A549 (cell line): Measurements from ENCODE around the gene ODAD3. TPM values are rescaled to one million over a fixed set of nuclear protein-coding genes. Genes with fewer than 3 reads are reported as not detected.

Source experiments
- ATAC-seq, 2 experiments: fragments of 200-7000 bp in 1 of 2; fragments of >200 bp in 1 of 2; cut with Nextera tagmentation in 1 of 2; cut with Tn5 transposase in 1 of 2; 3 replicates each; pipeline versions ENCODE4 v1.8.0 to v1.9.1; 2018 to 2020; ENCODE audit warnings: mild to moderate bottlenecking in 1 of 2, moderate library complexity in 1 of 2
- CTCF ChIA-PET: fragments of 300-600 bp; sonication (Branson Sonifier 250); formaldehyde crosslinking; extraction: SDS; loops from one replicate; lab custom pipeline; 2021; ENCODE audit warnings: antibody characterized with exemption, inconsistent platforms; lab: Yijun Ruan, JAX
- POLR2A ChIA-PET: fragments of 350-600 bp; formaldehyde crosslinking; extraction: SDS; loops from one replicate; lab custom pipeline; 2021; ENCODE audit warnings: antibody characterized with exemption, inconsistent platforms; lab: Yijun Ruan, JAX
- DNase-seq, 2 experiments: peaks; one replicate each; pipeline versions ENCODE4 v3.0.0 to v3.0.0-alpha.2; 2011 to 2016; ENCODE audit warnings: low read depth in 1 of 2, low spot score in 1 of 2
- FAIRE-seq: peaks from 2 replicates; lab custom pipeline; 2011; peaks lifted over from hg19 to GRCh38; lab: Jason Lieb, UNC
- H3K27ac ChIP-seq, 2 experiments: fragments of >200 bp; sonication (Bioruptor Twin); formaldehyde crosslinking; 3 replicates each; pipeline ENCODE4 v1.5.1; 2016 to 2017
- H3K4me1 ChIP-seq: fragments of >200 bp; sonication (Bioruptor Twin); formaldehyde crosslinking; 3 replicates; pipeline ENCODE4 v1.6.1; 2016
- H3K4me2 ChIP-seq: fragments of >200 bp; sonication (Bioruptor Twin); formaldehyde crosslinking; 3 replicates; pipeline ENCODE4 v1.6.1; 2016
- H3K4me3 ChIP-seq: fragments of >200 bp; sonication (Bioruptor Twin); formaldehyde crosslinking; 3 replicates; pipeline ENCODE4 v1.5.1; 2016
- H3K9me3 ChIP-seq: fragments of >200 bp; sonication (Bioruptor Twin); formaldehyde crosslinking; 3 replicates; pipeline ENCODE4 v1.6.1; 2016
- ATOH8 ChIP-seq: fragments of 250-450 bp; sonication (Bioruptor Pico); IDR thresholded peaks from 2 replicates; pipeline ENCODE4 v1.5.0; 2020; ENCODE audit warnings: low read depth, mild to moderate bottlenecking, moderate library complexity
- BCL3 ChIP-seq: fragments of >200 bp; sonication (Bioruptor Twin); formaldehyde crosslinking; IDR thresholded peaks from 3 replicates; pipeline ENCODE4 v1.6.1; 2016
- CTCF ChIP-seq: fragments of >200 bp; sonication (Bioruptor Twin); formaldehyde crosslinking; IDR thresholded peaks from 3 replicates; pipeline ENCODE4 v1.5.1; 2016
- E2F6 ChIP-seq: IDR thresholded peaks from 2 replicates; pipeline ENCODE4 v1.6.1; 2012; ENCODE audit warnings: low read depth, borderline replicate concordance
- EHF ChIP-seq: fragments of 250-450 bp; sonication (Bioruptor Pico); IDR thresholded peaks from 2 replicates; pipeline ENCODE4 v1.5.0; 2020; ENCODE audit warnings: mild to moderate bottlenecking
- ELK1 ChIP-seq: fragments of 150-350 bp; IDR thresholded peaks from 2 replicates; pipeline ENCODE4 v1.6.1; 2014; ENCODE audit warnings: low read depth, mild to moderate bottlenecking, low read length
- EP300 ChIP-seq, 2 experiments: fragments of >200 bp; sonication (Bioruptor Twin); formaldehyde crosslinking; IDR thresholded peaks; 2 replicates in 1 of 2; 3 replicates in 1 of 2; pipeline ENCODE4 v1.6.1; 2016 to 2017
- FOXS1 ChIP-seq: fragments of 250-450 bp; sonication (Bioruptor Pico); IDR thresholded peaks from 2 replicates; pipeline ENCODE4 v1.5.0; 2020; ENCODE audit warnings: mild to moderate bottlenecking, moderate library complexity
- GATA3 ChIP-seq: IDR thresholded peaks from 2 replicates; pipeline ENCODE4 v1.6.1; 2012; ENCODE audit warnings: borderline replicate concordance
- HEYL ChIP-seq: fragments of 250-450 bp; sonication (Bioruptor Pico); IDR thresholded peaks from 2 replicates; pipeline ENCODE4 v1.8.0; 2021; ENCODE audit warnings: mild to moderate bottlenecking, moderate library complexity
- JUN ChIP-seq, 2 experiments: fragments of >200 bp; sonication (Bioruptor Twin); formaldehyde crosslinking; IDR thresholded peaks; 2 replicates in 1 of 2; 3 replicates in 1 of 2; pipeline ENCODE4 v1.6.1; 2016 to 2017
- KDM5A ChIP-seq: fragments of 200-600 bp; sonication (generic); IDR thresholded peaks from 2 replicates; pipeline ENCODE4 v1.6.1; 2016; ENCODE audit warnings: antibody characterized with exemption, mild to moderate bottlenecking
- MAX ChIP-seq: IDR thresholded peaks from 2 replicates; pipeline ENCODE4 v1.6.1; 2012
- MAZ ChIP-seq: fragments of 150-350 bp; IDR thresholded peaks from 2 replicates; pipeline ENCODE4 v1.6.1; 2014; ENCODE audit warnings: antibody characterized with exemption, low read depth, low read length, borderline replicate concordance
- PBX3 ChIP-seq: IDR thresholded peaks from 2 replicates; pipeline ENCODE4 v1.6.1; 2012
- RAD21 ChIP-seq, 2 experiments: fragments of >200 bp in 1 of 2; sonication (Bioruptor Twin) in 1 of 2; formaldehyde crosslinking in 1 of 2; IDR thresholded peaks in 1 of 2; conservative IDR thresholded peaks in 1 of 2; 2 replicates in 1 of 2; 3 replicates in 1 of 2; pipeline ENCODE4 v1.6.1; 2012 to 2018; ENCODE audit warnings: inconsistent platforms in 1 of 2
- RCOR1 ChIP-seq: fragments of 150-350 bp; IDR thresholded peaks from 2 replicates; pipeline ENCODE4 v1.6.1; 2014; ENCODE audit warnings: antibody characterized with exemption, low read length, low read depth
- REST ChIP-seq: fragments of 200-600 bp; sonication (generic); IDR thresholded peaks from 2 replicates; pipeline ENCODE4 v1.6.1; 2016; ENCODE audit warnings: antibody characterized with exemption, mild to moderate bottlenecking, moderate library complexity
- RFX5 ChIP-seq: fragments of 450-650 bp; IDR thresholded peaks from 2 replicates; pipeline ENCODE4 v1.7.1; 2014; ENCODE audit warnings: antibody characterized with exemption, mild to moderate bottlenecking, moderate library complexity
- RNF2 ChIP-seq: fragments of 200-600 bp; sonication (generic); IDR thresholded peaks from 2 replicates; pipeline ENCODE4 v1.6.1; 2016; ENCODE audit warnings: low read depth, mild to moderate bottlenecking, antibody characterized with exemption, moderate library complexity, borderline replicate concordance
- TFCP2L1 ChIP-seq: fragments of 250-450 bp; sonication (Bioruptor Pico); IDR thresholded peaks from 2 replicates; pipeline ENCODE4 v1.5.0; 2021; ENCODE audit warnings: mild to moderate bottlenecking
- USF2 ChIP-seq: fragments of 450-650 bp; IDR thresholded peaks from 2 replicates; pipeline ENCODE4 v1.6.1; 2014; ENCODE audit warnings: antibody characterized with exemption
- WGBS: methylation state at CpG from one replicate; pipeline ENCODE4 v1.1.6; 2017; ENCODE audit errors: missing lambda C conversion rate; 5-methylcytosine and 5-hydroxymethylcytosine counted together
- polyA plus RNA-seq, 4 experiments: library from polyadenylated mRNA; depleted of rRNA in 3 of 4; stranded (reverse); fragments of >200 nt; fragmentation: RNase III in 1 of 4; extraction: RNeasy Plus Mini Kit Qiagen cat#74134 plus additional on column Dnase treatment in 1 of 4; gene quantifications; 2 replicates in 3 of 4; 3 replicates in 1 of 4; pipeline ENCODE4 v1.2.3, GENCODE V29; 2011 to 2017

Gene ODAD3
- polyA plus RNA-seq, 2 of the 4 experiments (the other 2 are of a cell fraction) = 0.70 to 0.99 TPM

- POLR2A ChIA-PET = interaction anchor here (0.6 to 2.4 kb wide), 3 partner anchors 8 to 90 kb away, joined by 3 to 10 read pairs (median 7); no protein-coding TSS in a partner anchor
- Histone ChIP-seq H3K4me1 (peaks cover 17% of the 10 kb centered on the region), H3K4me2 (peak overlapping the region; percentile 72), H3K27ac (peak overlapping the region; percentile 73 to 91), H3K9me3 (no peaks in the 10 kb centered on the region), H3K4me3 (peak overlapping the region; percentile 51)
- ATAC-seq (no peak), FAIRE-seq (no peak), DNase-seq (no peak)
- TF ChIP-seq USF2 (no peak), RFX5 (no peak), MAZ (no peak), BCL3 (no peak), EHF (CRISPR knock-in tag) (no peak), FOXS1 (CRISPR knock-in tag) (no peak), KDM5A (no peak), REST (no peak), HEYL (CRISPR knock-in tag) (no peak), RCOR1 (no peak), GATA3 (no peak), RNF2 (no peak)
- CTCF ChIA-PET = interaction anchor here (0.9 to 5.8 kb wide), 21 partner anchors 8 to 99 kb away, joined by 3 to 50 read pairs (median 4); partner anchors contain the start of genes RAB3D and RGL3
- 37% methylated on average over 6 of the region's 9 CpGs for WGBS
These were observed 51.2 kb downstream of the ODAD3 start for GRCh38 chr19:11383706-11384048.

- DNase-seq (peak; percentile 44 to 79), ATAC-seq (peak; percentile 22 to 42; a peak in 4 of 6 replicates), FAIRE-seq (no peak)
- POLR2A ChIA-PET = interaction anchor here (0.9 to 2.4 kb wide), 3 partner anchors 8 to 99 kb away, joined by 3 to 10 read pairs (median 3); no protein-coding TSS in a partner anchor
- peak overlapping the region; percentile 51 for H3K4me3 ChIP-seq
- TF ChIP-seq E2F6 (peak; percentile 66; the same call in 1 of the 2 replicates), EP300 (IDR thresholded peaks at IDR 0.05) (no peak), MAZ (no peak), TFCP2L1 (CRISPR knock-in tag) (no peak), MAX (peak; percentile 56), PBX3 (no peak), CTCF (peak; percentile 61), RAD21 (conservative IDR thresholded peaks at IDR 0.05 in 1 of 2, IDR thresholded peaks at IDR 0.05 in 1 of 2) (peak; percentile 41 to 47), ELK1 (no peak), JUN (IDR thresholded peaks at IDR 0.05) (no peak), ATOH8 (CRISPR knock-in tag) (0 out of 2 replicates have a peak, but pooled peaks have one; percentile 19)
- H3K27ac ChIP-seq = peak overlapping the region; percentile 73 to 91
- WGBS = 2% methylated on average over 12 of the region's 65 CpGs
- no peaks in the 10 kb centered on the region for H3K9me3 ChIP-seq
- H3K4me2 ChIP-seq = peak overlapping the region; percentile 72
- CTCF ChIA-PET = interaction anchor here (0.6 to 5.8 kb wide), 38 partner anchors 8 to 261 kb away, joined by 3 to 50 read pairs (median 4); partner anchors contain the start of genes CCDC159, ELAVL3, RAB3D and RGL3
- H3K4me1 ChIP-seq = peaks cover 23% of the 10 kb centered on the region
These were observed 51.8 kb downstream of the ODAD3 start for GRCh38 chr19:11382898-11383705.
